Calu3 (cell line): ENCODE results near the gene ANO4. TPM values are rescaled to one million over a fixed set of nuclear protein-coding genes. Genes with fewer than 3 reads are reported as not detected.

Experiments used
- BruUV-seq: library from RNA; stranded (reverse); fragments of 400-500 nt; replicated peaks from 2 replicates; lab custom pipeline; 2021; lab: Mats Ljungman, UMichigan
- CTCF ChIA-PET: fragments of 300-600 bp; sonication (Branson Sonifier 250); formaldehyde crosslinking; loops from one replicate; lab custom pipeline; 2022; ENCODE audit warnings: antibody characterized with exemption; lab: Charles Lee
- DNase-seq: peaks from one replicate; pipeline ENCODE4 v3.0.0; 2022
- H3K27ac Mint-ChIP-seq: one replicate; pipeline ENCODE4 v1.8.0; 2022; ENCODE audit warnings: mixed read lengths; ENCODE audit not compliant: unreplicated experiment
- H3K27me3 Mint-ChIP-seq: one replicate; pipeline ENCODE4 v1.8.0; 2022; ENCODE audit warnings: mixed read lengths; ENCODE audit not compliant: unreplicated experiment
- H3K36me3 Mint-ChIP-seq: one replicate; pipeline ENCODE4 v1.8.0; 2022; ENCODE audit warnings: mild to moderate bottlenecking, moderate library complexity, mixed read lengths; ENCODE audit not compliant: insufficient read depth, unreplicated experiment
- H3K4me1 Mint-ChIP-seq: one replicate; pipeline ENCODE4 v1.8.0; 2022; ENCODE audit warnings: mild to moderate bottlenecking, low read depth, mixed read lengths; ENCODE audit not compliant: unreplicated experiment
- H3K4me3 Mint-ChIP-seq: one replicate; pipeline ENCODE4 v1.8.0; 2022; ENCODE audit warnings: mild to moderate bottlenecking, low read depth, moderate library complexity, mixed read lengths; ENCODE audit not compliant: unreplicated experiment
- H3K9me3 Mint-ChIP-seq: one replicate; pipeline ENCODE4 v1.8.0; 2022; ENCODE audit warnings: low read depth, mixed read lengths; ENCODE audit not compliant: unreplicated experiment
- intact Hi-C: fragments of 100-400 bp; cut with micrococcal nuclease; formaldehyde crosslinking; loops from one replicate; pipeline ENCODE4 v1.10.0; 2022; ENCODE audit not compliant: unreplicated experiment
- total RNA-seq: library from RNA; stranded (reverse); gene quantifications from 2 replicates; pipeline ENCODE4 v1.2.3, GENCODE V29; 2022
- TF ChIP-seq, protein P1 (sequence below): fragments of 200-600 bp; IDR thresholded peaks from one replicate; pipeline ENCODE4 v1.8.0; 2022; ENCODE audit warnings: antibody characterized with exemption; ENCODE audit not compliant: unreplicated experiment

ANO4 gene
- total RNA-seq, 1 experiment from 2014 or later: 1.9 TPM

DNA sequence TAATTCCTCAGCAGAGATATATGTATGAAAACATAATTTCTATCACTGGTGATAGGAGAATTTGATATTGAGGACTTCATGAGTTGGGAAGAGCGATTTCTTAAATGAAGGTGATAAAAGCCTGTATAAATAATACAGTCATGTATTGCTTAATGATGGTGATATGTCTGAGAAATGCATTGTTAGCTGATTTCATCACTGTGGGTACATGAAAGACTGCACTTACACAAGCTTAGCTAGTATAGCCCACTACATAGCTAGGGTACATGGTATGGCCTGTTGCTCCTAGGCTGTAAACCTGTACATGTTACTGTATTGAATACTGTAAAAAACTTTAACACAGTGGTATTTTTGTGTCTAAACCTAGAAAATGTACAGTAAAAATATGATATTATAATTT lies 63.4 kb downstream of the ANO4 start:
- CTCF ChIA-PET: no interaction called here
- no TSS peak for BruUV-seq
- H3K9me3 Mint-ChIP-seq: no peaks in the 10 kb centered on the region
- no peak overlapping the region for H3K27ac Mint-ChIP-seq
- no peaks in the 10 kb centered on the region for H3K27me3 Mint-ChIP-seq
- DNase-seq: no peak
- peaks cover 18% of the 10 kb centered on the region for H3K4me1 Mint-ChIP-seq
- H3K4me3 Mint-ChIP-seq: no peak overlapping the region
- TF ChIP-seq, protein P1, sequence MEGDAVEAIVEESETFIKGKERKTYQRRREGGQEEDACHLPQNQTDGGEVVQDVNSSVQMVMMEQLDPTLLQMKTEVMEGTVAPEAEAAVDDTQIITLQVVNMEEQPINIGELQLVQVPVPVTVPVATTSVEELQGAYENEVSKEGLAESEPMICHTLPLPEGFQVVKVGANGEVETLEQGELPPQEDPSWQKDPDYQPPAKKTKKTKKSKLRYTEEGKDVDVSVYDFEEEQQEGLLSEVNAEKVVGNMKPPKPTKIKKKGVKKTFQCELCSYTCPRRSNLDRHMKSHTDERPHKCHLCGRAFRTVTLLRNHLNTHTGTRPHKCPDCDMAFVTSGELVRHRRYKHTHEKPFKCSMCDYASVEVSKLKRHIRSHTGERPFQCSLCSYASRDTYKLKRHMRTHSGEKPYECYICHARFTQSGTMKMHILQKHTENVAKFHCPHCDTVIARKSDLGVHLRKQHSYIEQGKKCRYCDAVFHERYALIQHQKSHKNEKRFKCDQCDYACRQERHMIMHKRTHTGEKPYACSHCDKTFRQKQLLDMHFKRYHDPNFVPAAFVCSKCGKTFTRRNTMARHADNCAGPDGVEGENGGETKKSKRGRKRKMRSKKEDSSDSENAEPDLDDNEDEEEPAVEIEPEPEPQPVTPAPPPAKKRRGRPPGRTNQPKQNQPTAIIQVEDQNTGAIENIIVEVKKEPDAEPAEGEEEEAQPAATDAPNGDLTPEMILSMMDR: no peak
- no peaks in the 10 kb centered on the region for H3K36me3 Mint-ChIP-seq
- intact Hi-C loops: no loop called here

GRCh38 chr12:100858656-100859055 lies 64.1 kb downstream of the ANO4 start:
- H3K4me1 Mint-ChIP-seq: peaks cover 22% of the 10 kb centered on the region
- TF ChIP-seq, protein P1: no peak
- intact Hi-C loops: no loop called here
- no peaks in the 10 kb centered on the region for H3K9me3 Mint-ChIP-seq
- CTCF ChIA-PET: no interaction called here
- no peak overlapping the region for H3K4me3 Mint-ChIP-seq
- no peaks in the 10 kb centered on the region for H3K36me3 Mint-ChIP-seq
- no peaks in the 10 kb centered on the region for H3K27me3 Mint-ChIP-seq
- DNase-seq: no peak
- BruUV-seq: no TSS peak
- H3K27ac Mint-ChIP-seq: peak overlapping the region; percentile 5

DNA sequence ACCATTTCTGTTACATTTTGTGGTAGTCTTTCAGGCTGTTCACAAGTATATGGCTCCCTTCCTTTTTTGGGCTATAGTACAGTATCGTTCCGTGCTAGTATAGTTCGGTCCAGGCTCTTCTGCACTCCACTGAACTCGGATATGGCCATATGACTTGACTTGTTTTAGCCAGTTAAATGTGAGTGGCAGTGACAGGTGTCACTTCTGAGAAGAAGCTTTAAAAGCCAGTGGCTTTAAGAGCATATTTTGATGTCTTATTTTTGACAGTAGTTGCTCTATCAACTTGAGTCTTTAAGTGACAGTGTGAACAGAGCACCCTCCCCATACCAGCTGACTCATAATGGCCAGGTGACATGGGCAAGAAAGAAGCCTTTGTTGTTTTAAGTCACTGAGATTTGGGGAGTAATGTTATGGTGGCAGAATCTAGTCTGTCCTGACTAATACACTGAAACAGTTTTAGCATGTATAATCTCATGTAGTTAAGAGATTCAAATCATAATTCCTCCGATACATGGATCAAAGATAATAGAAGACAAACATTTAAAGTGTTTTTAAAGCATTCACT lies 64.6 kb downstream of the ANO4 start:
- H3K27ac Mint-ChIP-seq: peak overlapping the region; percentile 5
- H3K4me1 Mint-ChIP-seq: peaks cover 22% of the 10 kb centered on the region
- BruUV-seq: no TSS peak
- H3K36me3 Mint-ChIP-seq: no peaks in the 10 kb centered on the region
- H3K27me3 Mint-ChIP-seq: no peaks in the 10 kb centered on the region
- TF ChIP-seq, protein P1: no peak
- DNase-seq: peak; percentile 37
- H3K4me3 Mint-ChIP-seq: no peak overlapping the region
- H3K9me3 Mint-ChIP-seq: no peaks in the 10 kb centered on the region
- intact Hi-C loops: no loop called here
- CTCF ChIA-PET: no interaction called here

DNA sequence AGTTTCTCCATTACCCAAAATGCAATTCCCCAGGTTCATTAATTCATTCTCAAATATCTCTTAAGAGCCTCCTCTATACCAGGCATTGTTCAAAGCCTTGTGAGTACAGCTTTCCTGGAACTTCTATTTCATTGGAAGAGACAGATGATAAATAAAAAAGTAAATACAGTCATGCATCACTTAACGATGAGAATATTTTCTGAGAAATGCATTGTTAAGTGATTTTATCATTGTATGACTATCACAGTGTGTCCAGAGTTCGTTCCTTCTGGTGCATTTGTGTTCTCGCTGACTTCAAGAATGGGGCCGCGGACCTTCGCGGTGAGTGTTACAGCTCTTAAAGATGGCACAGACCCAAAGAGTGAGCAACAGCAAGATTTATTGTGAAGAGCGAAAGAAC lies 66.0 kb downstream of the ANO4 start:
- TF ChIP-seq, protein P1: no peak
- Mint-ChIP-seq H3K27ac (no peak overlapping the region), H3K4me1 (peaks cover 22% of the 10 kb centered on the region), H3K36me3 (no peaks in the 10 kb centered on the region), H3K4me3 (no peak overlapping the region), H3K27me3 (no peaks in the 10 kb centered on the region), H3K9me3 (no peaks in the 10 kb centered on the region)
- intact Hi-C loops: no loop called here
- BruUV-seq: no TSS peak
- CTCF ChIA-PET: no interaction called here
- DNase-seq: no peak
